GM12878 (cell line): ENCODE data around the gene HSPA12B. TPM values are rescaled to one million over a fixed set of nuclear protein-coding genes. Genes with fewer than 3 reads are reported as not detected.
A peak's percentile ranks its signal among the peaks of the same experiment; 100 is the strongest.

ENCODE experiments used
- ASH2L ChIP-seq: fragments of 300-600, 200-600 bp; sonication (generic); IDR thresholded peaks from 2 replicates; pipeline ENCODE4 v1.6.1; 2017; ENCODE audit warnings: low read depth, mild to moderate bottlenecking, borderline replicate concordance
- ATF7 ChIP-seq: fragments of 450-650 bp; IDR thresholded peaks from 2 replicates; pipeline ENCODE4 v1.6.1; 2016; ENCODE audit warnings: low read depth, mild to moderate bottlenecking
- BACH1 ChIP-seq: fragments of 450-650 bp; IDR thresholded peaks from 2 replicates; pipeline ENCODE4 v1.6.1; 2017; ENCODE audit warnings: mild to moderate bottlenecking, borderline replicate concordance
- BCL11A ChIP-seq: IDR thresholded peaks from 2 replicates; pipeline ENCODE4 v1.6.1; 2011; ENCODE audit warnings: low read depth, low read length
- CBFB ChIP-seq: IDR thresholded peaks from 2 replicates; pipeline ENCODE4 v1.6.1; 2016; ENCODE audit warnings: antibody characterized with exemption, low read depth
- CEBPB ChIP-seq, 2 experiments: fragments of 150-350 bp in 1 of 2; IDR thresholded peaks; 2 replicates each; pipeline ENCODE4 v1.6.1; 2012 to 2014; ENCODE audit warnings: low read depth in 2 of 2, low read length in 2 of 2, borderline replicate concordance in 1 of 2, inconsistent platforms in 1 of 2
- E4F1 ChIP-seq: fragments of 450-650 bp; IDR thresholded peaks from 2 replicates; pipeline ENCODE4 v1.6.1; 2018; ENCODE audit warnings: borderline replicate concordance, mild to moderate bottlenecking; ENCODE audit not compliant: partially characterized antibody
- ETV6 ChIP-seq, 2 experiments: fragments of 450-650 bp in 1 of 2; IDR thresholded peaks in 1 of 2; conservative IDR thresholded peaks in 1 of 2; 2 replicates each; pipeline ENCODE4 v1.6.1; 2014; ENCODE audit warnings: antibody characterized with exemption in 1 of 2, borderline replicate concordance in 1 of 2, low read depth in 1 of 2, mild to moderate bottlenecking in 1 of 2, moderate library complexity in 1 of 2
- MEF2A ChIP-seq: IDR thresholded peaks from 2 replicates; pipeline ENCODE4 v1.6.1; 2011; ENCODE audit warnings: low read depth, mild to moderate bottlenecking, low read length, moderate library complexity; ENCODE audit not compliant: insufficient read depth
- MXI1 ChIP-seq: fragments of 150-350 bp; IDR thresholded peaks from 2 replicates; pipeline ENCODE4 v1.6.1; 2011; ENCODE audit warnings: low read depth, mild to moderate bottlenecking, inconsistent platforms, low read length, improper control_type of control experiment
- MYB ChIP-seq: fragments of 150-350 bp; IDR thresholded peaks from 2 replicates; pipeline ENCODE4 v1.6.1; 2014; ENCODE audit warnings: mild to moderate bottlenecking, low read depth, low read length, borderline replicate concordance
- PAX8 ChIP-seq: fragments of 450-650 bp; IDR thresholded peaks from 2 replicates; pipeline ENCODE4 v1.6.1; 2017; ENCODE audit warnings: mild to moderate bottlenecking, moderate library complexity
- RCOR1 ChIP-seq: conservative IDR thresholded peaks from 2 replicates; pipeline ENCODE4 v1.6.1; 2012; ENCODE audit warnings: low read depth, low read length, improper control_type of control experiment
- RELA ChIP-seq: fragments of 450-650 bp; IDR thresholded peaks from 2 replicates; pipeline ENCODE4 v1.8.0; 2014; ENCODE audit warnings: borderline replicate concordance; ENCODE audit not compliant: partially characterized antibody
- REST ChIP-seq: IDR thresholded peaks from 2 replicates; pipeline ENCODE4 v1.6.1; 2012; ENCODE audit warnings: mild to moderate bottlenecking, low read depth, low read length
- SMC3 ChIP-seq: IDR thresholded peaks from 2 replicates; pipeline ENCODE4 v1.6.1; 2011; ENCODE audit warnings: low read length, improper control_type of control experiment, borderline replicate concordance
- SPI1 ChIP-seq: IDR thresholded peaks from 2 replicates; pipeline ENCODE4 v1.6.1; 2011; ENCODE audit warnings: low read depth, mild to moderate bottlenecking, low read length, moderate library complexity, borderline replicate concordance; ENCODE audit not compliant: insufficient read depth
- SUPT20H ChIP-seq: IDR thresholded peaks from 2 replicates; pipeline ENCODE4 v1.6.1; 2011; ENCODE audit warnings: low read depth, mild to moderate bottlenecking, low read length, moderate library complexity, borderline replicate concordance; ENCODE audit not compliant: control insufficient read depth
- TCF3 ChIP-seq: IDR thresholded peaks from 2 replicates; pipeline ENCODE4 v1.6.1; 2012; ENCODE audit warnings: low read depth, mild to moderate bottlenecking, low read length, borderline replicate concordance; ENCODE audit not compliant: insufficient read depth
- YY1 ChIP-seq: IDR thresholded peaks from 2 replicates; pipeline ENCODE4 v1.6.1; 2011; ENCODE audit warnings: low read depth, mild to moderate bottlenecking, low read length
- ZBED1 ChIP-seq: IDR thresholded peaks from 2 replicates; pipeline ENCODE4 v1.6.1; 2016; ENCODE audit warnings: borderline replicate concordance
- ZNF207 ChIP-seq: fragments of 450-650 bp; IDR thresholded peaks from 2 replicates; pipeline ENCODE4 v1.6.1; 2014; ENCODE audit warnings: antibody characterized with exemption, mild to moderate bottlenecking, borderline replicate concordance
- ZNF24 ChIP-seq: fragments of 450-650 bp; IDR thresholded peaks from 2 replicates; pipeline ENCODE4 v1.6.1; 2017; ENCODE audit warnings: antibody characterized with exemption, mild to moderate bottlenecking
- polyA plus RNA-seq, 11 experiments: library from polyadenylated mRNA; depleted of rRNA in 4 of 11; unstranded in 6 of 11; stranded (reverse) in 5 of 11; fragments of >200 nt; fragmentation: Nextera tagmentation in 4 of 11; fragmentation: Illumina TruSeq in 1 of 11; extraction: Ambion mirVana in 4 of 11; extraction: Trizol in 1 of 11; gene quantifications; 1 replicate in 1 of 11; 2 replicates in 10 of 11; pipeline versions ENCODE4 v1.2.1 to v1.2.3, GENCODE V29; 2011 to 2016; ENCODE audit warnings: inconsistent platforms in 2 of 11, missing spikeins in 2 of 11, low read depth in 1 of 11
- total RNA-seq, 4 experiments: library from RNA; depleted of rRNA in 3 of 4; stranded (reverse); fragments of >200 nt in 3 of 4; fragmentation: Illumina TruSeq in 1 of 4; extraction: Trizol in 1 of 4; gene quantifications; 2 replicates each; pipeline versions ENCODE4 v1.2.1 to v1.2.3, GENCODE V29; 2013 to 2021

HSPA12B gene
- total and polyA plus RNA-seq, 10 of the 15 experiments (the other 5 are each of a cell fraction or from before 2014, with no cell fraction given), result 0.08 TPM; not detected in 9

- peak; percentile 72; the same call in 1 of the 2 replicates for TF ChIP-seq CBFB
- no peak for TF ChIP-seq ZBED1
- peak; percentile 55; the same call in 1 of the 2 replicates for TF ChIP-seq BCL11A
- TF ChIP-seq REST, result 0 out of 2 replicates have a peak, but pooled peaks have one; percentile 7
- no peak for TF ChIP-seq ASH2L
- TF ChIP-seq MXI1, result no peak
- no peak for TF ChIP-seq PAX8
- no peak for TF ChIP-seq CEBPB (IDR thresholded peaks at IDR 0.05; ENCODE audit: borderline replicate concordance in 1 of 2, low read depth in 2 of 2, low read length in 2 of 2)
- TF ChIP-seq TCF3, result no peak
- TF ChIP-seq ETV6 (conservative IDR thresholded peaks at IDR 0.05 in 1 of 2, IDR thresholded peaks at IDR 0.05 in 1 of 2; ENCODE audit: borderline replicate concordance in 1 of 2, low read depth in 1 of 2), result no peak
- TF ChIP-seq SUPT20H, result no peak
- TF ChIP-seq SMC3, result no peak
- no peak for TF ChIP-seq RELA
- TF ChIP-seq ATF7, result peak; percentile 79
- 0 out of 2 replicates have a peak, but pooled peaks have one; percentile 42 for TF ChIP-seq YY1
- TF ChIP-seq SPI1, result 0 out of 2 replicates have a peak, but pooled peaks have one; percentile 17
- peak; percentile 77; the same call in 1 of the 2 replicates for TF ChIP-seq ZNF207
- TF ChIP-seq MEF2A, result no peak
- TF ChIP-seq ZNF24, result peak; percentile 96
- no peak for TF ChIP-seq E4F1
- 0 out of 2 replicates have a peak, but pooled peaks have one; percentile 13 for TF ChIP-seq BACH1
- TF ChIP-seq MYB, result no peak
- 0 out of 2 replicates have a peak, but pooled peaks have one; percentile 23 for TF ChIP-seq RCOR1
Measured at GRCh38 chr20:3795511-3796468, 63.3 kb downstream of the HSPA12B start, which contains the start of gene CDC25B (continued).
